ENCODE data around the gene CTNNA1. TPM values are rescaled to one million over a fixed set of nuclear protein-coding genes. Genes with fewer than 3 reads are reported as not detected.

The CTNNA1 gene
- total and polyA plus RNA-seq, 2 experiments from 2014 or later: 194 to 393 TPM

DNA sequence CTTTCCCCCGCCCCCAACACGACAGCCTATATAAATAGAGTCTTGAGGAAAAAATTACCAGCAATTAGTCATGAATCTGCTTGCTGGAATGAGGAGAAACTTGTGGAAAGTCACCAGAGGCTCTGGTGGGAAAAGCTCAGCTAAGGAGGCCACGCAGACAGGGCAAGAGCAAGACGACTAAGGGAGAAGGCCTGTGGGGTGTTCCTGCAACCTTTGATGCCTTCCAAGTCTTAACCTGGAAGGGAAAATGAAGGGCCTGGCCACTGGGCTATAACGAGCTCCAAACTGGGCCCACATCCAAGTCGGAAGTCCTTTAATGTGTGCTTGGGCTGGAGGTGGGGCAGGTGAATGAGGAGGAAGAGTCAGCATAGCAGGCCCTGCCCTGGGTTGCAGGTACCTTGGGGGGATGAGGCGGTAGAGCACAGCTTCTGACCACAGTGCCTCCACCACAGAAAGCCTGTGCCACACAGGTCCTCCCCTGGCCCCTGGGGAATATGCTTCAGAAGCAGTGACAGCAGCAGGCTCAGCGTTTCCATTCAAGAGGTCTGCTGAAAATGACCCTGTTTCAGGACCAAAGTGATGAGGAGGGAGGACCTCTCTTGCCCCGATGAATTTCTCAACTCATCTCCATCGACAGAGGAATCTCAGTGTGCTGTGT lies 214.7 kb downstream of the CTNNA1 start:
- in situ Hi-C loops (cut with MboI): no loop called here
- no peaks in the 10 kb centered on the region for H3K79me2 ChIP-seq (ENCODE audit: insufficient read depth)
- no peak overlapping the region for H3K9ac ChIP-seq
- H3K27me3 ChIP-seq (replicated peaks; ENCODE audit: insufficient read depth): no peaks in the 10 kb centered on the region
- 75 to 81% methylated on average over 10 of the region's 10 CpGs for WGBS, 2 experiments (ENCODE audit: low coverage in 1 of 2, low lambda C conversion rate in 2 of 2, missing lambda C conversion rate in 2 of 2)
- no peaks in the 10 kb centered on the region for H3K36me3 ChIP-seq (ENCODE audit: low read depth)
- no peaks in the 10 kb centered on the region for H4K20me1 ChIP-seq (ENCODE audit: insufficient read depth)
- no peaks in the 10 kb centered on the region for H3F3A ChIP-seq (ENCODE audit: insufficient read depth)
- H2AFZ ChIP-seq: no peak overlapping the region
- no peak overlapping the region for H3K4me2 ChIP-seq (ENCODE audit: unreplicated experiment)
- H3K4me1 ChIP-seq (ENCODE audit: insufficient read depth): peaks cover 10% of the 10 kb centered on the region; the same call in 1 of the 2 replicates
- no peaks in the 10 kb centered on the region for H3K9me2 ChIP-seq (ENCODE audit: insufficient read depth)
- no peak for TF ChIP-seq EZH2 (IDR thresholded peaks at IDR 0.05; ENCODE audit: insufficient read depth, poor library complexity, severe bottlenecking)
- TF ChIP-seq EZH2phosphoT487 (IDR thresholded peaks at IDR 0.05; ENCODE audit: insufficient read depth, low read depth): no peak
- no peaks in the 10 kb centered on the region for H3K9me3 ChIP-seq (ENCODE audit: low read depth)
- H3K27ac ChIP-seq: no peak overlapping the region
- no peak overlapping the region for H3K4me3 ChIP-seq
- DNase-seq: peak; percentile 57

DNA sequence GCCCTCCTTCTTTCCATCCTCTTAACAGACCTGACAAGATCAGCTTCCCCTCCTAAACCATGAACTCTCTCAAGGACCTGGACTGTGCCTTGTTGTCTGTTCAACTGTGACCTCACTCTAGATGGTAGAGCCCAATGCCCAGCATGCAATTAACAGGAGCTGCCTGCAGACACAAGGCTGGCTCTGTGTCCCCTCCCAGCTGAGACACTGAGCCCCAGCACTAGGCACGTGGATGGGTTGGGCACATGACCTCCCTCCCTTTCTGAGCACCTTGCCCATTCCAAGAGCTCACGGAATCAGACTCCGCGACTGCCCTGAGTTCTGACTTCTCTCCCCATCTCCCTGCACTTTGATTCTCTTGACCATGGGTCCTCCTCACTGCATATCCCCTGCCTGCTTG lies 215.4 kb downstream of the CTNNA1 start:
- Histone ChIP-seq H2AFZ (no peak overlapping the region), H3K4me2 (ENCODE audit: unreplicated experiment) (no peak overlapping the region), H3K9me2 (ENCODE audit: insufficient read depth) (no peaks in the 10 kb centered on the region), H3K4me1 (ENCODE audit: insufficient read depth) (peaks cover 14% of the 10 kb centered on the region; the same call in 1 of the 2 replicates), H4K20me1 (ENCODE audit: insufficient read depth) (no peaks in the 10 kb centered on the region), H3K9me3 (ENCODE audit: low read depth) (no peaks in the 10 kb centered on the region), H3K4me3 (no peak overlapping the region), H3K79me2 (ENCODE audit: insufficient read depth) (no peaks in the 10 kb centered on the region), H3K27me3 (replicated peaks; ENCODE audit: insufficient read depth) (no peaks in the 10 kb centered on the region), H3K9ac (no peak overlapping the region), H3K27ac (no peak overlapping the region), H3F3A (ENCODE audit: insufficient read depth) (no peaks in the 10 kb centered on the region), H3K36me3 (ENCODE audit: low read depth) (no peaks in the 10 kb centered on the region)
- in situ Hi-C loops (cut with MboI): no loop called here
- TF ChIP-seq EZH2phosphoT487 (IDR thresholded peaks at IDR 0.05; ENCODE audit: insufficient read depth, low read depth) (no peak), EZH2 (IDR thresholded peaks at IDR 0.05; ENCODE audit: insufficient read depth, poor library complexity, severe bottlenecking) (no peak)
- WGBS, 2 experiments (ENCODE audit: low coverage in 1 of 2, low lambda C conversion rate in 2 of 2, missing lambda C conversion rate in 2 of 2): 90 to 93% methylated on average over 4 of the region's 4 CpGs
- no peak for DNase-seq

DNA sequence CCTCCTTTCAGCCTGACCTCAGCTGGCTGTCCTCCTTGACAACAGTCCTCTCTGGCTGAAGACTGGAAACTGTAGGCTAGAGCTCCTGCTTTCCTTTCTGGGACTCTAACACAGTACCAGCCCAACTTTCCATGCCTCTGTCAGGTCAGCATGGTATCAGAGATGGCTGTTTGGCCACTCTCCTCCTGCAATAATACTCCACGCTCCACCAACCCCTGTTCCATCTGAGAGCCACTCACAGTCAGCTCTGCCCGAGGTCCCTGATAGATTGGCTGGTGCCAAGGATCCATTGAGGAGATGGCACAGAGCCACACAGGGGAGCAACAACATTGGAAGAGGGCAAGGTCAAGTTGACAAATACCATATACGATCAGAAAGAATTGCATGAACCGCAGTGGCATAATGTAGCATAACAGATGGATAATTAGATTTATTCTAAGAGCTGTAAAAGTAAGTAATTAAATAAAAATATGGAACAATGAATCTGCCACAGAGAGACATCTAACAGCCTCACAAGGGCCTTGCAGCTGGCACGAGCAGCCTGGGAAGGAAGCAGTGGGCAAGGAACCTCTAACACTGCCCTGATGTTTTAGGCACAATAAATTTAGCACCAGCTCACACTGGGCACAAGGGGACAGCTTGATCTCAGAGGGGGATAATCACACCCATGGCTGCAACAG lies 216.2 kb downstream of the CTNNA1 start:
- H3K4me2 ChIP-seq (ENCODE audit: unreplicated experiment): no peak overlapping the region
- DNase-seq: no peak
- TF ChIP-seq EZH2 (IDR thresholded peaks at IDR 0.05; ENCODE audit: insufficient read depth, poor library complexity, severe bottlenecking) (no peak), EZH2phosphoT487 (IDR thresholded peaks at IDR 0.05; ENCODE audit: insufficient read depth, low read depth) (no peak)
- H3K9me3 ChIP-seq (ENCODE audit: low read depth): no peaks in the 10 kb centered on the region
- H3K4me1 ChIP-seq (ENCODE audit: insufficient read depth): peaks cover 22% of the 10 kb centered on the region
- no peaks in the 10 kb centered on the region for H3K79me2 ChIP-seq (ENCODE audit: insufficient read depth)
- no peak overlapping the region for H3K4me3 ChIP-seq
- 91 to 94% methylated on average over 5 of the region's 5 CpGs for WGBS, 2 experiments (ENCODE audit: low coverage in 1 of 2, low lambda C conversion rate in 2 of 2, missing lambda C conversion rate in 2 of 2)
- H3F3A ChIP-seq (ENCODE audit: insufficient read depth): peaks cover 7% of the 10 kb centered on the region; the same call in 1 of the 2 replicates
- no peak overlapping the region for H3K9ac ChIP-seq
- H4K20me1 ChIP-seq (ENCODE audit: insufficient read depth): no peaks in the 10 kb centered on the region
- no peak overlapping the region for H3K27ac ChIP-seq
- H3K9me2 ChIP-seq (ENCODE audit: insufficient read depth): no peaks in the 10 kb centered on the region
- no peaks in the 10 kb centered on the region for H3K27me3 ChIP-seq (replicated peaks; ENCODE audit: insufficient read depth)
- H2AFZ ChIP-seq: no peak overlapping the region
- in situ Hi-C loops (cut with MboI): no loop called here
- no peaks in the 10 kb centered on the region for H3K36me3 ChIP-seq (ENCODE audit: low read depth)

DNA sequence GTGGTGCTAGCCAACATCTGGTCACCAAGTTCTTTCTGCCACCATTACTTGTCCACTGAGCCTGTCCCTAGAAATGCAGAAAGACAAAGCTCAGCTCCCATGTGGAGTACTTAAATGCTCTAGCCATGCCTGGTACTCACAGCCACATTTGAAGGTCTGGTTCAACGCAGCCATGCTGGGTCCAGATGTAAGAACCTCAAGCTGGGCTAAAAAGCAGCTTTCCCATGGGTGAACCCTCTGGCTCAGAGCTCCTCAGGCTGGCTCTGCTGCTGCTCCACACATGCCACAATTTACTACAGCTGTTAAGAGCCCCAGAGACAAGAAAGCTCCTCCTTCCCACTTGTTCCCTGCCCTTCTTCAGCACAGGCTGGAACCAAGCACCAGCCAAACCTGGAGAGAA lies 219.0 kb downstream of the CTNNA1 start:
- Histone ChIP-seq H4K20me1 (ENCODE audit: insufficient read depth) (no peaks in the 10 kb centered on the region), H3K4me3 (no peak overlapping the region), H3K4me1 (ENCODE audit: insufficient read depth) (peaks cover 36% of the 10 kb centered on the region), H3K79me2 (ENCODE audit: insufficient read depth) (no peaks in the 10 kb centered on the region), H3K9ac (no peak overlapping the region), H3K4me2 (ENCODE audit: unreplicated experiment) (no peak overlapping the region), H3K27me3 (replicated peaks; ENCODE audit: insufficient read depth) (no peaks in the 10 kb centered on the region), H3K9me3 (ENCODE audit: low read depth) (no peaks in the 10 kb centered on the region), H3K27ac (no peak overlapping the region), H3K36me3 (ENCODE audit: low read depth) (no peaks in the 10 kb centered on the region), H3K9me2 (ENCODE audit: insufficient read depth) (no peaks in the 10 kb centered on the region), H2AFZ (no peak overlapping the region), H3F3A (ENCODE audit: insufficient read depth) (peaks cover 22% of the 10 kb centered on the region)
- TF ChIP-seq EZH2phosphoT487 (IDR thresholded peaks at IDR 0.05; ENCODE audit: insufficient read depth, low read depth): no peak
- TF ChIP-seq EZH2 (IDR thresholded peaks at IDR 0.05; ENCODE audit: insufficient read depth, poor library complexity, severe bottlenecking): no peak
- DNase-seq: peak; percentile 36
- 20 to 21% methylated on average over 1 of the region's 1 CpG for WGBS, 2 experiments (ENCODE audit: low coverage in 1 of 2, low lambda C conversion rate in 2 of 2, missing lambda C conversion rate in 2 of 2)
- in situ Hi-C loops (cut with MboI): no loop called here
